Activated gamma-delta T cell treated with anti-CD3 and anti-CD28 coated beads, Interleukin-2, amount 50 U/mL, for 16 hours (primary cell): Measurements from ENCODE around the gene DTX4.
"Not testable (repeated sequence)": the region's sequence is repeated elsewhere in the genome, so short reads cannot be mapped to it uniquely, and the experiment has no call there.

Source experiments
- DNase-seq: peaks from one replicate; pipeline ENCODE4 v3.0.0-alpha.2; 2020; ENCODE audit warnings: low read depth

Gene DTX4

GRCh38 chr11:59171508-59172322 is at the start of gene DTX4:
TSS of gene DTX4 (plus strand) at chr11:59172132. CDS start at chr11:59172596, 464 bp downstream.
- DNase-seq = peak; percentile 85

GRCh38 chr11:59135648-59136461 is 36.1 kb upstream of the DTX4 start:
- peak; percentile 82 for DNase-seq

GRCh38 chr11:59136551-59136950 is 35.4 kb upstream of the DTX4 start:
- DNase-seq = not testable (repeated sequence)

- no peak for DNase-seq
Measured at GRCh38 chr11:59137190-59137589, 34.7 kb upstream of the DTX4 start.

- DNase-seq = no peak
Measured at GRCh38 chr11:59138643-59139042, 33.3 kb upstream of the DTX4 start.

- DNase-seq = no peak
Measured at GRCh38 chr11:59141191-59141590, 30.7 kb upstream of the DTX4 start.

- DNase-seq = no peak
Measured at GRCh38 chr11:59141673-59142460, 30.1 kb upstream of the DTX4 start.

GRCh38 chr11:59142530-59143507 is 29.1 kb upstream of the DTX4 start, which contains the start of gene FAM111A:
TSS of gene FAM111A (plus strand) at chr11:59142856. CDS start at chr11:59148873, 6,017 bp downstream.
- peak; percentile 72 for DNase-seq

- DNase-seq = no peak
Measured at GRCh38 chr11:59144096-59144495, 27.8 kb upstream of the DTX4 start.

- peak; percentile 39 for DNase-seq
Measured at GRCh38 chr11:59144579-59145345, 27.2 kb upstream of the DTX4 start.

GRCh38 chr11:59145534-59145933 is 26.4 kb upstream of the DTX4 start:
- no peak for DNase-seq

- DNase-seq = no peak
Measured at GRCh38 chr11:59151761-59152160, 20.2 kb upstream of the DTX4 start.

- no peak for DNase-seq
Measured at GRCh38 chr11:59152312-59152951, 19.5 kb upstream of the DTX4 start.

- DNase-seq = no peak
Measured at GRCh38 chr11:59154610-59155009, 17.3 kb upstream of the DTX4 start.

- DNase-seq = no peak
Measured at GRCh38 chr11:59157433-59157832, 14.5 kb upstream of the DTX4 start.

GRCh38 chr11:59158206-59159068 is 13.5 kb upstream of the DTX4 start:
- peak; percentile 41 for DNase-seq

- no peak for DNase-seq
Measured at GRCh38 chr11:59164028-59164427, 7.9 kb upstream of the DTX4 start.

GRCh38 chr11:59172345-59173079 is 580 bp downstream of the DTX4 start:
- no peak for DNase-seq
